Activated CD4-positive, alpha-beta T cell treated with anti-CD3 and anti-CD28 coated beads, Interleukin-2, amount 10 ng/mL, durations not matched to agents 7 days and 5 days (primary cell): ENCODE results near the gene S100Z. TPM values are rescaled to one million over a fixed set of nuclear protein-coding genes. Genes with fewer than 3 reads are reported as not detected.
"Not testable (repeated sequence)": the region's sequence is repeated elsewhere in the genome, so short reads cannot be mapped to it uniquely, and the experiment has no call there.

Experiments
- CTCF ChIA-PET: fragments of 350-600 bp; sonication (Branson Sonifier 250); formaldehyde crosslinking; loops from one replicate; lab custom pipeline; 2021; ENCODE audit warnings: antibody characterized with exemption; lab: Charles Lee
- POLR2A ChIA-PET: fragments of 350-600 bp; sonication (Branson Sonifier 250); formaldehyde crosslinking; loops from one replicate; lab custom pipeline; 2021; ENCODE audit warnings: antibody characterized with exemption; lab: Charles Lee
- DNase-seq: peaks from one replicate; pipeline ENCODE4 v3.0.0-alpha.2; 2020
- H3K27ac Mint-ChIP-seq: one replicate; pipeline ENCODE4 v1.8.0; 2021; ENCODE audit warnings: mild to moderate bottlenecking, moderate library complexity, mixed read lengths
- H3K27me3 Mint-ChIP-seq: one replicate; pipeline ENCODE4 v1.8.0; 2021; ENCODE audit warnings: mixed read lengths
- H3K36me3 Mint-ChIP-seq: one replicate; pipeline ENCODE4 v1.8.0; 2021; ENCODE audit warnings: low read depth, mixed read lengths
- H3K4me1 Mint-ChIP-seq: one replicate; pipeline ENCODE4 v1.8.0; 2021; ENCODE audit warnings: mixed read lengths
- H3K4me3 Mint-ChIP-seq: one replicate; pipeline ENCODE4 v1.8.0; 2021; ENCODE audit warnings: mild to moderate bottlenecking, moderate library complexity, mixed read lengths
- H3K9me3 Mint-ChIP-seq: one replicate; pipeline ENCODE4 v1.8.0; 2021; ENCODE audit warnings: mixed read lengths
- total RNA-seq, 2 experiments: library from RNA; stranded (reverse); gene quantifications; one replicate each; pipeline ENCODE4 v1.2.3, GENCODE V29; 2021

Gene S100Z
- total RNA-seq, 2 experiments from 2014 or later, result 1.8 to 2.2 TPM

DNA sequence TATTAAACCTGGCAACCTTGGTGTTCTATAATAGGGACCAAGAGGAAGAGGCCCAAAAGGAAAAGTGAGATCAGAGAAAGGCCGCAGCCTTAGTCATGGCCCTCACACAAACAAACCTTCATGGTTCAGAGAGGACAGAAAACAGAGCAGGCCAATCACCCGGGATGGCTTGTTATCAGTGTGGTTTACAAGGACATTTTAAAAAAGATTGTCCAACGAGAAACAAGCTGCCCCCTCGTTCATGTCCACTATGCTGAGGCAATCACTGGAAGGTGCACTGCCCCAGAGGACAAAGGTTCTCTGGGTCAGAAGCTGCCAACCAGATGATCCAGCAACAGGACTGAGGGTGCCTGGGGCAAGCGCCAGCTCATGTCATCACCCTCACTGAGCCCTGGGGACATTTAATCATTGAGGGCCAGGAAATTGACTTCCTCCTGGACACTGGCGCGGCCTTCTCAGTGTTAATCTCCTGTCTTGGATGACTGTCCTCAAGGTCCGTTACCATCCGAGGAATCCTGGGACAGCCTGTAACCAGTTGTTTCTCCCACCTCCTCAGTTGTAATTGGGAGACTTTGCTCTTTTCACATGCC lies 60.6 kb downstream of the S100Z start:
- not testable (repeated sequence) for H3K27me3 Mint-ChIP-seq

DNA sequence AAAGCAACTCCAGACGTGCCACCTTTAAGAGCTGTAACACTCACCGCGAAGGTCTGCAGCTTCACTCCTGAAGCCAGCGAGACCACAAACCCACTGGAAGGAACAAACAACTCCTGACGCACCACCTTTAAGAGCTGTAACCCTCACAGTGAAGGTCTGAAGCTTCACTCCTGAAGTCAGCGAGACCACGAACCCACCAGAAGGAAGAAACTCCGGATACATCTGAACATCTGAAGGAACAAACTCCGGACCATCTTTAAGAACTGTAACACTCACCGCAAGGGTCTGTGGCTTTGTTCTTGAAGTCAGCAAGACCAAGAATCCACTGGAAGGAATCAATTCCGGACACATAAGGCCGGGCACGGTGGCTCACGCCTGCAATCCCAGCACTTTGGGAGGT lies 64.9 kb downstream of the S100Z start:
- H3K9me3 Mint-ChIP-seq, H3K4me1 Mint-ChIP-seq, POLR2A ChIA-PET, H3K36me3 Mint-ChIP-seq, H3K4me3 Mint-ChIP-seq, H3K27ac Mint-ChIP-seq, CTCF ChIA-PET, H3K27me3 Mint-ChIP-seq, DNase-seq: not testable (repeated sequence)

More for the DNA sequence above, 60.6 kb downstream of the S100Z start:
- H3K4me1 Mint-ChIP-seq, DNase-seq, H3K36me3 Mint-ChIP-seq, H3K4me3 Mint-ChIP-seq, POLR2A ChIA-PET, H3K27ac Mint-ChIP-seq, H3K9me3 Mint-ChIP-seq: not testable (repeated sequence)
- CTCF ChIA-PET, result interaction anchor here (1.2 kb wide), 1 partner anchor 84 kb away, joined by 4 read pairs; no protein-coding TSS in a partner anchor

DNA sequence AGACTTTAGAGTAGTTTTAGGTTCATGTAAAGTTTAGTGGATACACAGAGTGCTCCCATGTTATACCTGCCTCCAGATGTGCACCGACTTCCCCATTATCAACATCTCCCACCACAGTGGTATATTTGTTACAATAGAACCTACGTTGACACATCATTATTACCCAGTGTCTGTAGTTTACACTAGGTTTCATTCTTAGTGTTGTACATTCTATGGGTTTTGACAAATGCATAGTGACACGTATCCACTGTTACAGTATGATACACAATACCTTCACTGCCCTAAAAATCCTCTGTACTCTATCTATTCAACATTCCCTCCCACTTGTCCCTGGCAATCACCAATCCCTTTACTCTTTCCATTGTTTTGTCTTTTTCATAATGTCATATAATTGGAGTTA lies 68.7 kb downstream of the S100Z start:
- Mint-ChIP-seq H3K36me3 (no peaks in the 10 kb centered on the region), H3K4me1 (no peaks in the 10 kb centered on the region), H3K27ac (no peak overlapping the region), H3K27me3 (no peaks in the 10 kb centered on the region), H3K4me3 (no peak overlapping the region), H3K9me3 (peaks cover 3% of the 10 kb centered on the region)
- no peak for DNase-seq
- POLR2A ChIA-PET, result no interaction called here
- CTCF ChIA-PET, result no interaction called here

DNA sequence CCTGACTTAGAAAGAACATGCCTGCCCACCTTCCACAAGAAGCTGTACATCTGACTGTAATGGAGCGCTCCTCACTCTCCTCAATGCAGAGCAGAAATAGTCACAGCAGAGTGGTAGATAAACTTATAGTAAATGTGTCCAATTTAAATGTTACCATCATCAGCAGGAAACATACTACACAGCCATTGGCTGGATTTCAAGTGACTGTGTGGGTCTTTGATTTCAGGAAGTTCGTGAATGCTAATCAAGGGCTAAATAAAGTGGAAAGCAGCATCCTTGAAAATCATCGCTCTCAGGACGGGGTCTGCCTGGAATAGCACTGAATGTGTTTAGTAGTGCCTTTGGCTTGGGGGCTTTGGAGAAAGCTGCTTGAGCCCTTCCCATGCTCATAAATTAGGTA lies 70.7 kb downstream of the S100Z start:
- H3K27me3 Mint-ChIP-seq, result no peaks in the 10 kb centered on the region
- CTCF ChIA-PET, result interaction anchor here (0.7 kb wide), 1 partner anchor 570 kb away, joined by 3 read pairs; no protein-coding TSS in a partner anchor
- H3K4me1 Mint-ChIP-seq, result no peaks in the 10 kb centered on the region
- H3K36me3 Mint-ChIP-seq, result no peaks in the 10 kb centered on the region
- H3K4me3 Mint-ChIP-seq, result no peak overlapping the region
- no peak overlapping the region for H3K27ac Mint-ChIP-seq
- no peak for DNase-seq
- no peaks in the 10 kb centered on the region for H3K9me3 Mint-ChIP-seq
- POLR2A ChIA-PET, result no interaction called here

DNA sequence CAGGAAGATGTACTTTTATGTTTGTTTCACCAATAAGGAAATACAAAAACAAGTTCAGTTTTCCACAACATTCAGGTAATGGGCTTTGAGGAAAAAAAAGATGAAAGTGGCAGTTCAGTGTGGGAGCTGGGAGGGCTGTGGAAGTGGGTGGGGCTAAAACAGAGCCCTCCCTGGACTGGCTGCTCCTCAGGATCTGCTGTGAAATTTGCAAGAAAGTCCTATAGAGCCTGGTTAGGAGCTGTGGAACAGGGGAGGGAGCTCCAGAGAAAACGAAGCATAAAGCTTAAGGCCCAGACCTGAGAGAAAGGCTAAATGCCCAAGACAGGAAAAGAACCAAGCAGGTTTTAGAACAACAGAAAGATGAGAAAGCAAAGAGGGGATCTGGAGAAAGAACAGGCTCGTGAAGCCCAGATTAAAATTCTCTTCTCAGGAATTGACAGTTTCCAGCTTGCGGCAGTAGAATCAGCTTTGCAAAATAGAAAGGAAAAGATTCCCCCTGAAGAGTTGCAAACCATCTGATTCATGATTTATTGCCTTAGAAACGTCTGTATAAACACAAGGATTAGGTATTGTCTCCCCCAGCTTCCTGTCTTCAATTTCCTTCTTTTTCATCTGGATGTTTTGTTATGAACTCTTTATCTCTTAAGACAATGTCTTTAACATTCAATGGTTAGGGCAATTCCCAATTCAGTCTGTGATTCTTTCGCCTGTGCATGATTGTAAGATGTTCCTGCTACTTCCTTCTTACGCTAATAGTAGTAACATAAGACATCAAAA lies 76.7 kb downstream of the S100Z start:
- no peak for DNase-seq
- Mint-ChIP-seq H3K27ac (no peak overlapping the region), H3K27me3 (peaks cover 6% of the 10 kb centered on the region), H3K36me3 (no peaks in the 10 kb centered on the region), H3K4me3 (no peak overlapping the region), H3K4me1 (no peaks in the 10 kb centered on the region), H3K9me3 (no peaks in the 10 kb centered on the region)
- ChIA-PET CTCF (no interaction called here), POLR2A (interaction anchor here (0.6 kb wide), 1 partner anchor 367 kb away, joined by 3 read pairs; no protein-coding TSS in a partner anchor)

DNA sequence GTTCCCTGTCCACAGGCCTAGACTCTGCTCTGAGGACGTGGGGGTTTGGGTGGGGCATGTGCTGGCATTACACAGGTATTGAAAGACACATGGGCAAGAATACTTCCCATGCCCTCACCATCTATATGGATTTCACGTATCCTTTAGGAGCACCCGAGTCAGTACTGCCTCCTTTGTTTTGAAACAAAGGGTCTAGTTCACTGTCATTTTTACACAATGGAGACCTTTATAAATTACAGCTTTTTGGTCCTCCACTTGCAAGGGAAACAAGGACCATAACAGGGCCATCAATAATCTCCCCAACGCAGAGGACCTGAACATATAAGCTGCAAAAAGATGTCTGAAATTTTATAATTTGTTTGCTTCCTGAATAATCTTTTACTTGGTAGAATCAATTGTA lies 78.1 kb downstream of the S100Z start:
- DNase-seq, result no peak
- no peaks in the 10 kb centered on the region for H3K4me1 Mint-ChIP-seq
- no peaks in the 10 kb centered on the region for H3K9me3 Mint-ChIP-seq
- H3K27ac Mint-ChIP-seq, result no peak overlapping the region
- POLR2A ChIA-PET, result no interaction called here
- H3K36me3 Mint-ChIP-seq, result no peaks in the 10 kb centered on the region
- H3K27me3 Mint-ChIP-seq, result peaks cover 6% of the 10 kb centered on the region
- no peak overlapping the region for H3K4me3 Mint-ChIP-seq
- CTCF ChIA-PET, result no interaction called here

DNA sequence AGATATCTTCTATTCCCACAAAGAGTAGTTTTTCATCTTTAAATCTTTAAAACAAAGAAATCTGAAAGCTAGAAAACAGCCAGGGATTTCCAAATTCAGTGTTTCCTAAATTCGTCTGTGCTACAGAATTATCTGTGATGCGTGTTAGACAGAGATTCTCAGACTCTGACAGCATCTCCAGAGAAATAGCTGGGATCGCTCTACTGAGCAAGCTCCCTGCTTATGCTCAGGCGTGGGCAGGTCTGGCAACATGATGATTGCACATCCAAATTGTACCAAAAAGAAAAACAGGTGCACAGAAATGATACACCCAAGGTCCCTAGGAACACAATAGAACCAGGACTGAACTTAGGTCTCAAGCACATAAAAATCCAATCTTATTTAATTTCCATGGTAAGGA lies 80.3 kb downstream of the S100Z start:
- Mint-ChIP-seq H3K27me3 (peaks cover 10% of the 10 kb centered on the region), H3K9me3 (no peaks in the 10 kb centered on the region), H3K27ac (no peak overlapping the region), H3K4me3 (no peak overlapping the region), H3K36me3 (no peaks in the 10 kb centered on the region), H3K4me1 (no peaks in the 10 kb centered on the region)
- ChIA-PET POLR2A (no interaction called here), CTCF (interaction anchor here (0.6 kb wide), 1 partner anchor 116 kb away, joined by 5 read pairs; no protein-coding TSS in a partner anchor)
- no peak for DNase-seq

DNA sequence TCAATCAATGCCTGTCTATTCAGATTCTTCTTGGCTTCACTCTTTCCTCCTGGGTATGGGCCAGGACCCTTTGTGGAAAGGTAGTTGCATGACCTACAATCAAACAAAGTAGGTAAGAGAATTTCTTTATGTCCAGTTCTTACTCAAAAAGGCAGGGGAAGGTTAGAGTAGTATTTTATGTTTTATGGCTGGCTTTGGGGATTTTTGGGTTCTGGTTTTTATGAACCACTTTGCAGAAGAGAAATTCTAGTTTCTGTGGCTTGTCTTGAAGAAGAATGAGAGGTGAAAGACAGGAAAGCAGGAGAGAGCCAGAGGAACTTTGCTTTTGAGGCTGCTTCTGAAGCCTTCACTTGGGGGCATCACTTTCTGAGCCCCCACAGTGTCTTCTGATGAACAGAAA lies 88.4 kb downstream of the S100Z start:
- Mint-ChIP-seq H3K27me3 (peaks cover 14% of the 10 kb centered on the region), H3K4me3 (no peak overlapping the region), H3K9me3 (no peaks in the 10 kb centered on the region), H3K27ac (no peak overlapping the region), H3K4me1 (no peaks in the 10 kb centered on the region), H3K36me3 (peaks cover 2% of the 10 kb centered on the region)
- no peak for DNase-seq
- ChIA-PET POLR2A (no interaction called here), CTCF (interaction anchor here (0.9 kb wide), 1 partner anchor 86 kb away, joined by 3 read pairs; no protein-coding TSS in a partner anchor)

DNA sequence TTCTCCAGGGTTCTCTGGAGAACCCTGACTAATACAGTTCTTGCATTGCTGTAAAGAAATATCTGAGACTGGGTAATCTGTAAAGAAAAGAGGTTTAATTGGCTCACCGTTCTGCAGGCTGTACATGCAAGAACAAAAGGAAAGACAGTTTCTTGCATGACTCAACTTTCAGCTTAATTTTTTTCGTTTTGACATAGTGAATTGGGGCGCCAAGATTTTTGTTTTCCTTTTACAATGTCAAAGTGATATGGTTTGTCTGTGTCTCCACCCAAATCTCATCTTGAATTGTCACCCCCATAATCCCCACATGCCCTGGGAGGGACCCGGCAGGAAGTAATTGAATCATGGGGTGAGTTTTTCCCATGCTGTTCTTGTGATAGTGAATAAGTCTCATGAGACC lies 91.2 kb downstream of the S100Z start:
- Mint-ChIP-seq H3K9me3 (no peaks in the 10 kb centered on the region), H3K27ac (no peak overlapping the region), H3K27me3 (peaks cover 14% of the 10 kb centered on the region), H3K4me3 (no peak overlapping the region), H3K4me1 (no peaks in the 10 kb centered on the region), H3K36me3 (no peaks in the 10 kb centered on the region)
- POLR2A ChIA-PET, result no interaction called here
- CTCF ChIA-PET, result no interaction called here
- DNase-seq, result no peak

DNA sequence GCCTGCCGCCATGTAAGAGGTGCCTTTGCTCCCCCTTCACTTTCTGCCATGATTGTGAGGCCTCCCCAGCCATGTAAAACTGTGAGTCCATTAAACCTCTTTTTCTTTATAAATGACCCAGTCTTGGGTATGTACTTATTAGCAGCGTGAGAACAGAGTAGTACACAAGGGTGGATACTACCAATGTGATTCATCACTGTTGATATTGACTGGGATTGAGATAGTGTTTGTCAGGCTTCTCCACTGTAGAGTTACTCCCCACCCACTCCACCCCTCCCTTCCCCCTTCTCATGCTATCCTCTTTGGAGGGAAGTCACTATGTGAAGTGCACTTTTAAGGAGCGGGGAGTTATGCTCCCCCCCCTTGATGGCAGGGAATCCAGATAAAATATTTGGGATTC lies 91.6 kb downstream of the S100Z start:
- Mint-ChIP-seq H3K4me1 (no peaks in the 10 kb centered on the region), H3K9me3 (no peaks in the 10 kb centered on the region), H3K27me3 (peaks cover 16% of the 10 kb centered on the region), H3K36me3 (no peaks in the 10 kb centered on the region), H3K4me3 (no peak overlapping the region), H3K27ac (no peak overlapping the region)
- DNase-seq, result no peak
- ChIA-PET POLR2A (no interaction called here), CTCF (no interaction called here)

DNA sequence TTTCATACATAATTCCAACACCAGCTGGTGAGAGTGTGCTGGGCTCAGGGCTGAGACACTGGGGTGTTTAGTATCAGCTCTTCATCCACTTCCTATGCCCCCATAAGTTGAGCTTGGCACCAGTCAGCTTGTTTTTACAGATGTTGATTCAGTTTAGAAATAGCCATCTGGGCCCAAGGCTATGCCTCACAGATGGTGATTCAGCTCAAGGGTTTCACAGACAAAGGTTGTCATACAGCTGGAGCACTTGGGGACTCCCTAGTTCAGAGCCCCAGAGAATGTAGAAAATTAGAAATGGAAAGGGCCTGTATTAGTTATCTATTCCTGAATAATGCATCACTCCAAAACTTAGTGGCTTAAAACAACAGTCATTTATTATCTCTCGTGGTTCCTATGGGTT lies 92.8 kb downstream of the S100Z start:
- ChIA-PET CTCF (no interaction called here), POLR2A (no interaction called here)
- DNase-seq, result no peak
- H3K27ac Mint-ChIP-seq, result no peak overlapping the region
- H3K4me1 Mint-ChIP-seq, result no peaks in the 10 kb centered on the region
- no peak overlapping the region for H3K4me3 Mint-ChIP-seq
- no peaks in the 10 kb centered on the region for H3K9me3 Mint-ChIP-seq
- H3K27me3 Mint-ChIP-seq, result peaks cover 20% of the 10 kb centered on the region
- H3K36me3 Mint-ChIP-seq, result no peaks in the 10 kb centered on the region

DNA sequence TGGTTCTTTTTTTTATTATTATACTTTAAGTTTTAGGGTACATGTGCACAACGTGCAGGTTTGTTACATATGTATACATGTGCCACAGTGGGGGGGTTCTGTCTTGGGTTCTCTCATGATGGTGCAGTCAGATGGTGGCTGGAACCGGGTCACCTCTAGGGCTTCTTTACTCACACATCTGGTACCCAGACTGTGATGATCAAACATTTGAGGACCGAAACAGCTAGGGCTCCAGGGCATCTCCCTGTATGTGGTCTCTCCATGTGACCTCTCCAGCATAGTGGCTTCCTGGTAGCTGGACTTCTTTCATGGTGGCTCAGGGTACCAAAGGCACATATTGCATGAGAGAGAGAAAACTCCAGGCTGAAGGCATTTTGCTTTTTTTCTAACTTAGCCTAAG lies 93.2 kb downstream of the S100Z start:
- POLR2A ChIA-PET, result no interaction called here
- DNase-seq, result no peak
- CTCF ChIA-PET, result interaction anchor here (1.2 kb wide), 1 partner anchor 14 kb away, joined by 3 read pairs; no protein-coding TSS in a partner anchor

DNA sequence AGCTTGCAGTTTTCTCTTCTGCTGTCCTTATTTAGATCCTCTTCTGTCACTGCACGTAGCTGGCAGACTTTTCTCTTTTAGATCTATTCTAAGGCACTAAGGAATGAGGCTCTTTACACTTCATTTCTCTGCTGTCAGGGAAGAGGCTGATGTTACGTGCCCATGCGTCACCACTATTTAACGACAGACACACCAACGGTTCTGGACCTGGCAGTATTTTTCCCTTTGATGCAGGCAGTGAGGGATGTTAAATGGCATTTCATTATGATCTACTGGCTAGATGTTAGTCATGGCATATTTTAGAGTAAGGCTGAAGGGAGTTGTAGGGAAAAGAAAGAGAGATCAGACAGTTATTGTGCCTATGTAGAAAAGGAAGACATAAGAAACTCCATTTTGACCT lies 94.8 kb downstream of the S100Z start:
- H3K36me3 Mint-ChIP-seq, result no peaks in the 10 kb centered on the region
- H3K4me3 Mint-ChIP-seq, result no peak overlapping the region
- peaks cover 26% of the 10 kb centered on the region for H3K27me3 Mint-ChIP-seq
- ChIA-PET POLR2A (no interaction called here), CTCF (no interaction called here)
- no peak for DNase-seq
- H3K4me1 Mint-ChIP-seq, result no peaks in the 10 kb centered on the region
- H3K27ac Mint-ChIP-seq, result no peak overlapping the region
- no peaks in the 10 kb centered on the region for H3K9me3 Mint-ChIP-seq

More for the DNA sequence above, 93.2 kb downstream of the S100Z start:
- H3K4me3 Mint-ChIP-seq, result no peak overlapping the region
- H3K9me3 Mint-ChIP-seq, result no peaks in the 10 kb centered on the region
- H3K27ac Mint-ChIP-seq, result no peak overlapping the region
- H3K27me3 Mint-ChIP-seq, result peaks cover 21% of the 10 kb centered on the region
- H3K36me3 Mint-ChIP-seq, result no peaks in the 10 kb centered on the region
- no peaks in the 10 kb centered on the region for H3K4me1 Mint-ChIP-seq
